HEK293 (cell line): ENCODE results near the gene PIP4K2A.
"Not testable (repeated sequence)": the region's sequence is repeated elsewhere in the genome, so short reads cannot be mapped to it uniquely, and the experiment has no call there.

Experiments used
- CTCF ChIA-PET: fragments of 350-600 bp; formaldehyde crosslinking; extraction: SDS; loops from one replicate; lab custom pipeline; 2021; ENCODE audit warnings: antibody characterized with exemption; lab: Yijun Ruan, JAX
- POLR2A ChIA-PET: fragments of 300-600 bp; formaldehyde crosslinking; extraction: SDS; loops from one replicate; lab custom pipeline; 2020; ENCODE audit warnings: antibody characterized with exemption, inconsistent platforms; lab: Yijun Ruan, JAX
- H3K27ac ChIP-seq: fragments of 200-500 bp; sonication (Bioruptor generic); 2 replicates; pipeline ENCODE4 v1.5.1; 2014; ENCODE audit warnings: low read depth, low read length, control low read depth, inconsistent platforms; ENCODE audit errors: extremely low read depth
- H3K36me3 ChIP-seq, 2 experiments: fragments of 200-500 bp in 1 of 2; sonication (Bioruptor generic) in 1 of 2; 1 replicate in 1 of 2; 2 replicates in 1 of 2; pipeline ENCODE4 v1.5.1; 2014 to 2017; ENCODE audit warnings: inconsistent platforms in 2 of 2, low read length in 2 of 2; ENCODE audit not compliant: control insufficient read depth in 2 of 2, insufficient read depth in 1 of 2
- H3K4me1 ChIP-seq: fragments of 200-500 bp; sonication (Bioruptor generic); 2 replicates; pipeline ENCODE4 v1.5.1; 2014; ENCODE audit warnings: mild to moderate bottlenecking, low read length, inconsistent platforms; ENCODE audit not compliant: control insufficient read depth, insufficient read depth
- H3K4me3 ChIP-seq: 2 replicates; pipeline ENCODE4 v1.5.1; 2011; ENCODE audit warnings: low read depth, mild to moderate bottlenecking, control low read depth, low read length, moderate library complexity
- H3K9me3 ChIP-seq: fragments of 200-500 bp; sonication (Bioruptor generic); 2 replicates; pipeline ENCODE4 v1.5.1; 2014; ENCODE audit warnings: low read depth, low read length, inconsistent platforms; ENCODE audit not compliant: control insufficient read depth, insufficient read depth
- IKZF3 ChIP-seq: fragments of 450-650 bp; IDR thresholded peaks from 2 replicates; pipeline ENCODE4 v1.5.0; 2018; ENCODE audit warnings: missing biosample characterization, mild to moderate bottlenecking, missing genetic modification characterization, moderate library complexity
- KLF1 ChIP-seq: fragments of 450-650 bp; formaldehyde crosslinking; IDR thresholded peaks from 2 replicates; pipeline ENCODE4 v1.5.1; 2016; ENCODE audit warnings: missing biosample characterization, missing genetic modification characterization
- KLF9 ChIP-seq: fragments of 450-650 bp; formaldehyde crosslinking; IDR thresholded peaks from 2 replicates; pipeline ENCODE4 v1.5.1; 2016; ENCODE audit warnings: missing biosample characterization, missing genetic modification characterization, low read depth
- MZF1 ChIP-seq: fragments of 450-650 bp; formaldehyde crosslinking; IDR thresholded peaks from 2 replicates; pipeline ENCODE4 v1.5.1; 2017; ENCODE audit warnings: missing biosample characterization, missing genetic modification characterization, borderline replicate concordance
- SP3 ChIP-seq: fragments of 450-650 bp; formaldehyde crosslinking; IDR thresholded peaks from 2 replicates; pipeline ENCODE4 v1.5.1; 2016; ENCODE audit warnings: missing biosample characterization, missing genetic modification characterization
- WT1 ChIP-seq: fragments of 450-650 bp; formaldehyde crosslinking; IDR thresholded peaks from 2 replicates; pipeline ENCODE4 v1.5.1; 2016; ENCODE audit warnings: missing biosample characterization, missing genetic modification characterization
- YY1 ChIP-seq: fragments of 450-650 bp; formaldehyde crosslinking; IDR thresholded peaks from 2 replicates; pipeline ENCODE4 v1.5.1; 2018; ENCODE audit warnings: missing biosample characterization, missing genetic modification characterization
- YY2 ChIP-seq: fragments of 450-650 bp; formaldehyde crosslinking; IDR thresholded peaks from 2 replicates; pipeline ENCODE4 v1.5.1; 2016; ENCODE audit warnings: missing biosample characterization, missing genetic modification characterization
- ZBTB20 ChIP-seq: fragments of 450-650 bp; formaldehyde crosslinking; IDR thresholded peaks from 2 replicates; pipeline ENCODE4 v1.5.1; 2016; ENCODE audit warnings: missing biosample characterization, missing genetic modification characterization
- ZBTB48 ChIP-seq: fragments of 450-650 bp; formaldehyde crosslinking; IDR thresholded peaks from 2 replicates; pipeline ENCODE4 v1.5.1; 2016; ENCODE audit warnings: missing biosample characterization, missing genetic modification characterization
- ZEB2 ChIP-seq: fragments of 450-650 bp; formaldehyde crosslinking; IDR thresholded peaks from 2 replicates; pipeline ENCODE4 v1.5.1; 2016; ENCODE audit warnings: missing biosample characterization, missing genetic modification characterization
- ZFHX2 ChIP-seq: fragments of 450-650 bp; formaldehyde crosslinking; conservative IDR thresholded peaks from 2 replicates; pipeline ENCODE4 v1.5.1; 2016; ENCODE audit warnings: missing biosample characterization, missing genetic modification characterization
- ZIC2 ChIP-seq: fragments of 450-650 bp; formaldehyde crosslinking; IDR thresholded peaks from 2 replicates; pipeline ENCODE4 v1.5.1; 2016; ENCODE audit warnings: missing biosample characterization, missing genetic modification characterization
- ZNF121 ChIP-seq: fragments of 450-650 bp; formaldehyde crosslinking; IDR thresholded peaks from 2 replicates; pipeline ENCODE4 v1.5.1; 2016; ENCODE audit warnings: missing biosample characterization, missing genetic modification characterization
- ZNF239 ChIP-seq: fragments of 450-650 bp; formaldehyde crosslinking; IDR thresholded peaks from 2 replicates; pipeline ENCODE4 v1.5.1; 2016; ENCODE audit warnings: missing biosample characterization, missing genetic modification characterization
- ZNF324 ChIP-seq: fragments of 450-650 bp; formaldehyde crosslinking; IDR thresholded peaks from 2 replicates; pipeline ENCODE4 v1.5.1; 2016; ENCODE audit warnings: missing biosample characterization, missing genetic modification characterization
- ZNF341 ChIP-seq: fragments of 450-650 bp; formaldehyde crosslinking; IDR thresholded peaks from 2 replicates; pipeline ENCODE4; 2016; ENCODE audit warnings: low read depth, missing biosample characterization, missing genetic modification characterization
- ZNF350 ChIP-seq: fragments of 450-650 bp; formaldehyde crosslinking; IDR thresholded peaks from 2 replicates; pipeline ENCODE4 v1.5.0; 2017; ENCODE audit warnings: missing biosample characterization, mild to moderate bottlenecking, missing genetic modification characterization
- ZNF394 ChIP-seq: fragments of 450-650 bp; formaldehyde crosslinking; IDR thresholded peaks from 2 replicates; pipeline ENCODE4 v1.5.1; 2016; ENCODE audit warnings: missing biosample characterization, missing genetic modification characterization, mild to moderate bottlenecking, moderate library complexity, borderline replicate concordance
- ZNF48 ChIP-seq: fragments of 450-650 bp; formaldehyde crosslinking; IDR thresholded peaks from 2 replicates; pipeline ENCODE4 v1.5.1; 2016; ENCODE audit warnings: missing biosample characterization, missing genetic modification characterization
- ZNF530 ChIP-seq: fragments of 450-650 bp; formaldehyde crosslinking; IDR thresholded peaks from 2 replicates; pipeline ENCODE4 v1.5.1; 2016; ENCODE audit warnings: low read depth, missing biosample characterization, missing genetic modification characterization
- ZNF596 ChIP-seq: fragments of 450-650 bp; IDR thresholded peaks from 2 replicates; pipeline ENCODE4 v1.5.0; 2018; ENCODE audit warnings: missing biosample characterization, mild to moderate bottlenecking, missing genetic modification characterization, moderate library complexity
- ZNF654 ChIP-seq: fragments of 450-650 bp; formaldehyde crosslinking; IDR thresholded peaks from 2 replicates; pipeline ENCODE4 v1.5.1; 2016; ENCODE audit warnings: low read depth, missing biosample characterization, missing genetic modification characterization
- ZNF785 ChIP-seq: fragments of 450-650 bp; formaldehyde crosslinking; IDR thresholded peaks from 2 replicates; pipeline ENCODE4 v1.5.1; 2016; ENCODE audit warnings: missing biosample characterization, missing genetic modification characterization
- ZSCAN16 ChIP-seq: fragments of 450-650 bp; formaldehyde crosslinking; IDR thresholded peaks from 2 replicates; pipeline ENCODE4 v1.5.1; 2016; ENCODE audit warnings: missing biosample characterization, missing genetic modification characterization
- TF ChIP-seq, protein P1 (sequence below): fragments of 450-650 bp; formaldehyde crosslinking; IDR thresholded peaks from 2 replicates; pipeline ENCODE4 v1.5.1; 2016; ENCODE audit warnings: missing biosample characterization, missing genetic modification characterization
- TF ChIP-seq, protein P2 (sequence below): fragments of 450-650 bp; formaldehyde crosslinking; optimal IDR thresholded peaks from 2 replicates; pipeline ENCODE3; 2016; ENCODE audit warnings: missing biosample characterization, mild to moderate bottlenecking, missing genetic modification characterization
- TF ChIP-seq, protein P3 (sequence below): fragments of 450-650 bp; formaldehyde crosslinking; IDR thresholded peaks from 2 replicates; pipeline ENCODE4 v1.5.1; 2016; ENCODE audit warnings: missing biosample characterization, missing genetic modification characterization

PIP4K2A gene

DNA sequence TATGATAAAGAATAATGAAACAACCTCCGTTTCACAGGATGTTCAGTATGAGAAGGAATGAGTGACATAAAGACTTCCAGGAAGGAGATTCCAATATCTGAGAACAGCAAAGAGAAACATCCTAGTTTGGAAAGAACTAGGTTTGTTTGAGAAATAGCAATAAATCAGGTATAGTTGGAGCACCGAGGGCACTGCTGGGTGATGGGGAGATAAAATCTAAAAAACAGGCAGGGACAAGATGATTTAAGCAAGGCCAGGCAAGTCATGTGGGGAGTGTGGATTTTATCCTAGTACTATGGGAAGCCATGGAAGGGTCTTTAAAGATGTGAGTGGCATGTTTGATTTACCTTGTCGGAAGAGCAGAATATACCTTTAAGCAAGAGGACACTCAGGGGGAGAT lies 199.4 kb downstream of the PIP4K2A start (continued):
- TF ChIP-seq ZNF350 (tag by site-specific recombination) (no peak), ZNF530 (tag by site-specific recombination) (no peak), ZNF239 (tag by site-specific recombination) (no peak), ZNF48 (no peak), ZNF785 (tag by site-specific recombination) (no peak), ZNF596 (tag by site-specific recombination) (no peak), WT1 (no peak), YY2 (no peak), ZNF324 (tag by site-specific recombination) (no peak)
- TF ChIP-seq, protein P1, sequence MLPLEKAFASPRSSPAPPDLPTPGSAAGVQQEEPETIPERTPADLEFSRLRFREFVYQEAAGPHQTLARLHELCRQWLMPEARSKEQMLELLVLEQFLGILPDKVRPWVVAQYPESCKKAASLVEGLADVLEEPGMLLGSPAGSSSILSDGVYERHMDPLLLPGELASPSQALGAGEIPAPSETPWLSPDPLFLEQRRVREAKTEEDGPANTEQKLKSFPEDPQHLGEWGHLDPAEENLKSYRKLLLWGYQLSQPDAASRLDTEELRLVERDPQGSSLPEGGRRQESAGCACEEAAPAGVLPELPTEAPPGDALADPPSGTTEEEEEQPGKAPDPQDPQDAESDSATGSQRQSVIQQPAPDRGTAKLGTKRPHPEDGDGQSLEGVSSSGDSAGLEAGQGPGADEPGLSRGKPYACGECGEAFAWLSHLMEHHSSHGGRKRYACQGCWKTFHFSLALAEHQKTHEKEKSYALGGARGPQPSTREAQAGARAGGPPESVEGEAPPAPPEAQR (tag by site-specific recombination), result no peak

DNA sequence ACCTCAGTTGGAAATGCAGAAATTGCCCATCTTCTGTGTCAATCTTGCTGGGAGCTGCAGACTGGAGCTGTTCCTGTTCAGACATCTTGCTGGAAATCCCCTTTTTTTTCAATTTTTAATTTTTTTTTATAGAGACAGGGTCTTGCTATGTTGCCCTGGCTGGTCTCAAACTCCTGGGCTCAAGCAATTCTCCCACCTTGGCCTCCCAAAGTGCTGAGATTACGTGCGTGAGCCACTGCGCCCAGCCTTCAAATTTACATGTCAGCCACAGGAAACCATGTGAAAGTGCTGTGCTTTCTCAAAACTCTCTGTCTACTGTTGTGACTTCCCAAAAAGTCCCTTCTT lies 200.0 kb downstream of the PIP4K2A start:
- POLR2A ChIA-PET, H3K4me3 ChIP-seq, H3K4me1 ChIP-seq, H3K27ac ChIP-seq, H3K9me3 ChIP-seq, H3K36me3 ChIP-seq: not testable (repeated sequence)
- peak; percentile 80 for TF ChIP-seq ZNF121 (tag by site-specific recombination)
- TF ChIP-seq, all 188 proteins: peak for 1; not testable (repeated sequence) for 187
- CTCF ChIA-PET, result interaction anchor here (0.7 kb wide), 1 partner anchor 16 kb away, joined by 3 read pairs; no protein-coding TSS in a partner anchor

DNA sequence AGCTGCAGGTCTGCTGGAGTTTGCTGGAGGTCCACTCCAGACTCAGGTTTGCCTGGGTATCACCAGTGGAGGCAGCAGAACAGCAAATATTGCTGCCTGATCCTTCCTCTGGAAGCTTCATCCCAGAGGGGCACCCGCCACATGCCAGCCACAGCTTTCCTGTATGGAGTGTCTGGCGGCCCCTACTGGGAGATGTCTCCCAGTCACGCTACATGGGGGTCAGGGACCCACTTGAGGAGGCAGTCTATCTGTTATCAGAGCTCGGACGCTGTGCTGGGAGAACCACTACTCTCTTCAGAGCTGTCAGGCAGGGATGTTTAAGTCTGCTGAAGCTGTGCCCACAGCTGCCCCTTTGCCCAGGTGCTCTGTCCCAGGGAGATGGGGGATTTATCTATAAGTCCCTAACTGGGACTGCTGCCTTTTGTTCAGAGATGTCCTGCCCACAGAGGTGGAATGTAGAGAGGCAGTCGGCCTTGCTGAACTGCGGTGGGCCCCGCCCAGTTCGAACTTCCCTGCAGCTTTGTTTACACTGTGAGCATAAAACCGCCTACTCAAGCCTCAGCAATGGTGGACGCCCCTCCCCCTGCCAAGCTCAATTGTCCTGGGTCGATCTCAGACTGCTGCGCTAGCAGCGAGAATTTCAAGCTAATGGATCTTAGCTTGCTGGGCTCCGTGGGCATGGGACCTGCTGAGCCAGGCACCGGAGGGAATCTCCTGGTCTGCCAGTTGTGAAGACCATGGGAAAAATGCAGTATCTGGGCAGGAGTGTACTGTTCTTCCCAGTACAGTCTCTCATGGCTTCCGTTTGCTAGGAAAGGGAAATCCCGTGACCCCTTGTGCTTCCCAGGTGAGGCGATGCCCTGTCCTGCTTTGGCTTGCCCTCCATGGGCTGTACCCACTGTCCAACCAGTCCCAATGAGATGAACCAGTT lies 200.6 kb downstream of the PIP4K2A start:
- H3K27ac ChIP-seq, result peak overlapping the region; percentile 18; the same call in 1 of the 2 replicates
- H3K36me3 ChIP-seq, H3K4me3 ChIP-seq, H3K9me3 ChIP-seq, POLR2A ChIA-PET, H3K4me1 ChIP-seq: not testable (repeated sequence)
- CTCF ChIA-PET, result interaction anchor here (0.7 to 1.2 kb wide), 3 partner anchors 17 to 330 kb away, joined by 3 to 4 read pairs (median 3); no protein-coding TSS in a partner anchor
- TF ChIP-seq ZNF341 (tag by site-specific recombination) (0 out of 2 replicates have a peak, but pooled peaks have one; percentile 22), ZNF654 (tag by site-specific recombination) (0 out of 2 replicates have a peak, but pooled peaks have one; percentile 8), ZBTB48 (peak; percentile 88), ZIC2 (tag by site-specific recombination) (peak; percentile 94), ZBTB20 (0 out of 2 replicates have a peak, but pooled peaks have one; percentile 16), KLF1 (tag by site-specific recombination) (peak; percentile 59), ZSCAN16 (0 out of 2 replicates have a peak, but pooled peaks have one; percentile 21), ZNF394 (tag by site-specific recombination) (peak; percentile 27; the same call in 1 of the 2 replicates), KLF9 (tag by site-specific recombination) (peak; percentile 68), MZF1 (peak; percentile 83), IKZF3 (peak; percentile 38; the same call in 1 of the 2 replicates), YY1 (tag by site-specific recombination) (peak; percentile 50; the same call in 1 of the 2 replicates), SP3 (peak; percentile 53; the same call in 1 of the 2 replicates), ZFHX2 (peak; percentile 88), ZEB2 (tag by site-specific recombination) (0 out of 2 replicates have a peak, but pooled peaks have one; percentile 32)
- TF ChIP-seq, protein P2, sequence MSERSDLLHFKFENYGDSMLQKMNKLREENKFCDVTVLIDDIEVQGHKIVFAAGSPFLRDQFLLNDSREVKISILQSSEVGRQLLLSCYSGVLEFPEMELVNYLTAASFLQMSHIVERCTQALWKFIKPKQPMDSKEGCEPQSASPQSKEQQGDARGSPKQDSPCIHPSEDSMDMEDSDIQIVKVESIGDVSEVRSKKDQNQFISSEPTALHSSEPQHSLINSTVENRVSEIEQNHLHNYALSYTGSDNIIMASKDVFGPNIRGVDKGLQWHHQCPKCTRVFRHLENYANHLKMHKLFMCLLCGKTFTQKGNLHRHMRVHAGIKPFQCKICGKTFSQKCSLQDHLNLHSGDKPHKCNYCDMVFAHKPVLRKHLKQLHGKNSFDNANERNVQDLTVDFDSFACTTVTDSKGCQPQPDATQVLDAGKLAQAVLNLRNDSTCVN (tag by site-specific recombination), result peak; percentile 16
- TF ChIP-seq, protein P3, sequence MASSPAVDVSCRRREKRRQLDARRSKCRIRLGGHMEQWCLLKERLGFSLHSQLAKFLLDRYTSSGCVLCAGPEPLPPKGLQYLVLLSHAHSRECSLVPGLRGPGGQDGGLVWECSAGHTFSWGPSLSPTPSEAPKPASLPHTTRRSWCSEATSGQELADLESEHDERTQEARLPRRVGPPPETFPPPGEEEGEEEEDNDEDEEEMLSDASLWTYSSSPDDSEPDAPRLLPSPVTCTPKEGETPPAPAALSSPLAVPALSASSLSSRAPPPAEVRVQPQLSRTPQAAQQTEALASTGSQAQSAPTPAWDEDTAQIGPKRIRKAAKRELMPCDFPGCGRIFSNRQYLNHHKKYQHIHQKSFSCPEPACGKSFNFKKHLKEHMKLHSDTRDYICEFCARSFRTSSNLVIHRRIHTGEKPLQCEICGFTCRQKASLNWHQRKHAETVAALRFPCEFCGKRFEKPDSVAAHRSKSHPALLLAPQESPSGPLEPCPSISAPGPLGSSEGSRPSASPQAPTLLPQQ (tag by site-specific recombination), result peak; percentile 94
